IgD-negative memory B cell (primary cell): ENCODE data around the gene CDC42SE1. TPM values are rescaled to one million over a fixed set of nuclear protein-coding genes. Genes with fewer than 3 reads are reported as not detected.
A peak's percentile ranks its signal among the peaks of the same experiment; 100 is the strongest.

ENCODE experiments used
- H3K27ac Mint-ChIP-seq, 3 donors: one replicate each; pipeline ENCODE4 v1.8.0; 2020 to 2022; ENCODE audit warnings: mild to moderate bottlenecking in 3 of 3, mixed read lengths in 3 of 3, moderate library complexity in 1 of 3
- H3K27me3 Mint-ChIP-seq: one replicate; pipeline ENCODE4 v1.8.0; 2021; ENCODE audit warnings: mixed read lengths
- H3K36me3 Mint-ChIP-seq: one replicate; pipeline ENCODE4 v1.8.0; 2020; ENCODE audit warnings: mild to moderate bottlenecking, mixed read lengths
- H3K4me1 Mint-ChIP-seq, 3 donors: one replicate each; pipeline ENCODE4 v1.8.0; 2020 to 2022; ENCODE audit warnings: mixed read lengths in 3 of 3, mild to moderate bottlenecking in 1 of 3
- H3K4me3 Mint-ChIP-seq, 4 donors: one replicate each; pipeline ENCODE4 v1.8.0; 2020 to 2022; ENCODE audit warnings: mild to moderate bottlenecking in 4 of 4, mixed read lengths in 4 of 4, moderate library complexity in 3 of 4
- H3K9me3 Mint-ChIP-seq, 3 donors: one replicate each; pipeline ENCODE4 v1.8.0; 2020 to 2021; ENCODE audit warnings: mixed read lengths in 3 of 3, mild to moderate bottlenecking in 1 of 3
- polyA plus RNA-seq: library from polyadenylated mRNA; unstranded; fragments of 300-500 nt; fragmentation: Illumina TruSeq; gene quantifications from one replicate; pipeline ENCODE4 v1.2.3, GENCODE V29; 2021

The CDC42SE1 gene
- polyA plus RNA-seq, 1 donor from 2014 or later, result 86.2 TPM

DNA sequence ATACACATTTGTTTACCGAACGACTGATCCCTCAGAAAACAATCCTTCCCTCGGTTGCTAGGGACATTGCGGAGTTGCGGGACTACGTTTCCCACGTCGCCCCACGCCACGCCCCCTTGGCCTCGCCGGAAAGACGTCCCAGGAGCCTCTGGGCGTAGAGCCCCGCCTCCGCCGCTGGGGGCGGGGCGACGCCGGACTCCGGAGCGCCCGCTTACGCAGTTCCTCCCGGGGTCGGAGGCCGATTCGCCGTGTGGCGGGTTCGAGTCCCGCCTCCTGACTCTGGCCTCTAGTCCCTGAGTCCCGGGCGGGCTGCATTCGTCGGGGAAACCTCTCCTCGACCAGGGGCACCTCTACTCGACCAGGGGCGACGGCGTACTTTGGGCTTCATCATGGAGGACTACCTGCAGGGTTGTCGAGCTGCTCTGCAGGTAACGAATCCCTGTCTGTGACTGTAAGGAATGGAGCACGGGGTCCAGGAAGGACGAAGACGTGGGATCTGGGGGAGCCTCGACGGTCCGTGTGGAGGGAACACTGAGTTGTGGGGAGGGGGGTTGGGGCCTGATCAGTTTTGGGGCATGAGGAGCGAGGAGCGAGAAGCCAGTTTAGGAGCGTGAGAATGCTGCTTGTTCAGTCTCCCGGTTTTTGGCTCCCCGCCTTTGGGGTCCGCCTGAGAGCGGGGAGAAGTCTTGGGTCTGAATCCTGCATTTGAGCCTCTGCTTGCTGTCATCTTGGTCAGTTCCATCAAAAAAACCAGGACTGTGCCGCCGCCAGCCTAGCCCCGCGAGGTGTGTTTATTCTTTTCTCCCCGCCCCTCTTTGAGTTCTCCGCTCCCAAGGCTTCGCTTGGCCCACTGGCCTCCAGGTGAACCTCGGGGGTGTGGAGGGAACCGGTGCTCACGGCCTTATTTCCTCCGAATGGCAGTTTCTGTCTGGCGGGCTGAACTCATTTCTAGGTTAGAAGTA, 50.9 kb downstream of the CDC42SE1 start, which contains the start of gene PRUNE1:
Gene PRUNE1, plus strand, starts transcription at position 206 of the 962 bp plus-strand sequence. Its CDS starts 184 bp downstream, at position 390.
- Mint-ChIP-seq H3K36me3 (no peaks in the 10 kb centered on the region), H3K4me3 (peak within 1 kb of the TSS; percentile 87 to 97 (median 96)), H3K27ac (peak within 1 kb of the TSS; percentile 86 to 99 (median 98)), H3K9me3 (no peaks in the 10 kb centered on the region), H3K4me1 (peaks cover 41 to 46% (median 42%) of the 10 kb centered on the region in 3 donors), H3K27me3 (no peaks in the 10 kb centered on the region)

- Mint-ChIP-seq H3K9me3 (no peaks in the 10 kb centered on the region), H3K4me3 (peak overlapping the region; percentile 87 to 97 (median 96)), H3K36me3 (no peaks in the 10 kb centered on the region), H3K27me3 (no peaks in the 10 kb centered on the region), H3K4me1 (peaks cover 42 to 51% (median 43%) of the 10 kb centered on the region in 3 donors), H3K27ac (peak overlapping the region; percentile 86 to 99 (median 98))
Measured at GRCh38 chr1:151007853-151008243, 51.6 kb downstream of the CDC42SE1 start.

DNA sequence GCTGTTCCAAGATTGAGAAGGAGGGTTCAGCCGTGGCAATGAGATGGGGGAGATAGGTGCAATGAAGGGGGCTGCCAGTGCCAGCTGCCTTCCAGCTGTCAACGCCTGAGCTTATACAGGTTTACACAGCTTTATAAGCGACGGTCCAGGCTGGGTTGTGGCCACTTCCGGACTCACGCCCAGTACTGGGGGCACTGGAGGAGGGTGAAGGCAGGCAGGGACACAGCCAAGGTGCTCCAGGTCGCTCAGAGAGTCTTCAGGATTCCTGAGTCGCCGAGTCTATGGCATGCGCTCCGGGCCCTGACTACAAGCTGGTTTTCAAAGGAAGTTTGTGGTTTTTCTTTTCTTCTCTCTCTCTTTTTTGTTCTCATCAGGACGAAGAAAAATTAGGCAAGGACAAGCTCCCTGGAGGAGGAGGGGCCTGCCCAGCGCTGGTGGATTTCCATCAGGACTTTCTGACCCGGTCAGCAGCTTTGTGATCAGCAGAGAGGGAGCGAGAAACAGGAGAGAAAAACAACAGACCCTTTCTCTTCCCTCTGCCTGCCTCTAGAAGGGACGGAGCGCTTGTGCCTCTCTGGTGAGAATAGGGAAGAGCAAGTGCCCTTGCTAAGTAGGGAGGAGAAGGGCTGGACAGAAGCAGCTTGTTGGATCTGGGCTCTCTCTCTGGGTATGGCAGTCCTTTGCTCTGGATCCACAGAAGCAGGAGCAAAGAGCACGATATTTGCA, 52.9 kb downstream of the CDC42SE1 start, which contains the start of gene MINDY1:
Gene MINDY1, minus strand, starts transcription at position 576 of the 726 bp plus-strand sequence. CDS start 4,285 bp downstream, outside the sequence.
- H3K36me3 Mint-ChIP-seq, result peaks cover 4% of the 10 kb centered on the region

DNA sequence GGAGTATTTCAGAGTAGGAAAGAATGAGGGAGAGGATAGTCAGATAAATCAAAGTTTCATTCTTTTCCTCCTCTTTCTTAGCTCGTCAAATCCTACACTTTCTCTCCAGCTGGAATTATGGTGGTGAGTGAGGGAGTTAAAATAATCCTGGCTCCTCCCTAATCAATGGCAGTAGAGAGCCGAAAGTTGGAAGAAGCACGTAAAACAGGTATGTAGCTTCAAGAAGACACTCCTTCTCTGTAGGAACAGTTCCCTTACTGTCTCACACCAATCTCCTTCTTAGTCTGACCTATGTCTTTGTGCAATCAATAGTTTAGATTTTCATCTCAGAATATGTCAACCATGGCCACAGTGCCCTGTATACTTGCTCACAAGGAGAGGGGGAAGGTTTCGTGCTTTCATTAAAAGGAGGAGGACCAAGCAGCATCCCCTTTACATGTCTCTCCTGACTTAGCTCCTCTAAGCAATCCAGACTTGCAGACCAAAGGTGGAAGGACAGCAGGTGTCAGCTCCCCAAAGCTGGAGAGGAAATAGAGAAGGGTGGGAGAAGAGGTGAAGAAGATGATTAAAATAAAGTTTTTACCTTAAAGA, 53.6 kb downstream of the CDC42SE1 start:
- Mint-ChIP-seq H3K27me3 (no peaks in the 10 kb centered on the region), H3K4me1 (peaks cover 31 to 49% (median 44%) of the 10 kb centered on the region in 3 donors), H3K36me3 (peaks cover 4% of the 10 kb centered on the region), H3K4me3 (peak overlapping the region; percentile 87 to 97 (median 94)), H3K9me3 (no peaks in the 10 kb centered on the region), H3K27ac (peak overlapping the region; percentile 3 to 99 (median 86))

More for the DNA sequence above, 52.9 kb downstream of the CDC42SE1 start, which contains the start of gene MINDY1:
- Mint-ChIP-seq H3K27ac (peak within 1 kb of the TSS; percentile 86 to 99 (median 98)), H3K9me3 (no peaks in the 10 kb centered on the region), H3K4me1 (peaks cover 36 to 51% (median 49%) of the 10 kb centered on the region in 3 donors), H3K4me3 (peak within 1 kb of the TSS; percentile 87 to 97 (median 96)), H3K27me3 (no peaks in the 10 kb centered on the region)

GRCh38 chr1:151003180-151003579, 56.2 kb downstream of the CDC42SE1 start:
- H3K9me3 Mint-ChIP-seq, result no peaks in the 10 kb centered on the region
- peak overlapping the region in 2 of 4 donors; percentile 8 to 74 for H3K4me3 Mint-ChIP-seq
- H3K4me1 Mint-ChIP-seq, result peaks cover 21 to 43% (median 38%) of the 10 kb centered on the region in 3 donors
- H3K36me3 Mint-ChIP-seq, result peaks cover 4% of the 10 kb centered on the region
- peak overlapping the region in 1 of 3 donors; percentile 5 for H3K27ac Mint-ChIP-seq
- H3K27me3 Mint-ChIP-seq, result no peaks in the 10 kb centered on the region

DNA sequence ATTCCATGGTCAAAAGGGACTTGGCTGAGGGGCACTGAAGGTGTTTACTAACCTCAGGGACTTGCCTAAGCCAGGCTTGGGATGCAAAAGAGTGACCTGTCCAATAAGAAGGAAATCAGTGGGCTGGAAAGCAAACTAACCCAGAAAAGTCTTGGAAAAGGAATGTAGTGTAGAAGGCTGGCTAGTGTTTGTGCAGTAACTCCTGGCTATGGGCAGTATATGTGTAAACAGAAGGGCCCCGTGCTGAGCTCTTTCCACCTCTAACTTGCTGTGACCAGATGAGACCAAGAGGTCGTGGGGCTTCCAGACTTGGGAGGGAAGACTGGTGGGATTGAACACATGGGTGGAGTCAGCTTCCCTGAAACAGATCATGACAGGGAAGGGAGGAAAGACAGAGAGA, 56.8 kb downstream of the CDC42SE1 start:
- Mint-ChIP-seq H3K27ac (peak overlapping the region in 1 of 3 donors; percentile 5), H3K4me3 (peak overlapping the region in 2 of 4 donors; percentile 8 to 67)

GRCh38 chr1:151002051-151002450, 57.4 kb downstream of the CDC42SE1 start:
- Mint-ChIP-seq H3K9me3 (no peaks in the 10 kb centered on the region), H3K4me3 (no peak overlapping the region), H3K27ac (no peak overlapping the region), H3K27me3 (no peaks in the 10 kb centered on the region), H3K4me1 (peaks cover 14 to 34% (median 29%) of the 10 kb centered on the region in 3 donors), H3K36me3 (peaks cover 6% of the 10 kb centered on the region)

More for the DNA sequence above, 56.8 kb downstream of the CDC42SE1 start:
- Mint-ChIP-seq H3K27me3 (no peaks in the 10 kb centered on the region), H3K9me3 (no peaks in the 10 kb centered on the region), H3K36me3 (peaks cover 4% of the 10 kb centered on the region), H3K4me1 (peaks cover 16 to 38% (median 34%) of the 10 kb centered on the region in 3 donors)

GRCh38 chr1:151001602-151002001, 57.8 kb downstream of the CDC42SE1 start:
- H3K4me3 Mint-ChIP-seq, result no peak overlapping the region
- peaks cover 6% of the 10 kb centered on the region for H3K36me3 Mint-ChIP-seq
- no peaks in the 10 kb centered on the region for H3K27me3 Mint-ChIP-seq
- peaks cover 10 to 29% (median 25%) of the 10 kb centered on the region in 3 donors for H3K4me1 Mint-ChIP-seq
- H3K27ac Mint-ChIP-seq, result no peak overlapping the region
- H3K9me3 Mint-ChIP-seq, result no peaks in the 10 kb centered on the region

Other genes starting within 250 kb of the CDC42SE1 start
- gene ARNT, start 183.0 kb downstream of the CDC42SE1 start, polyA plus RNA-seq, result 18.2 TPM
- not detected for gene CTXND2, start 172.5 kb downstream of the CDC42SE1 start, polyA plus RNA-seq
- gene SETDB1, start 133.3 kb downstream of the CDC42SE1 start, polyA plus RNA-seq, result 19.8 TPM
- 110 TPM for gene CERS2, start 84.8 kb downstream of the CDC42SE1 start, polyA plus RNA-seq
- 0.11 TPM for gene ANXA9, start 77.3 kb downstream of the CDC42SE1 start, polyA plus RNA-seq
- 2.3 TPM for gene MINDY1, start 52.7 kb downstream of the CDC42SE1 start, polyA plus RNA-seq
- gene PRUNE1, start 51.2 kb downstream of the CDC42SE1 start, polyA plus RNA-seq, result 36.2 TPM
- 0.13 TPM for gene BNIPL, start 23.0 kb downstream of the CDC42SE1 start, polyA plus RNA-seq
- 4.5 TPM for gene C1orf56, start 11.9 kb downstream of the CDC42SE1 start, polyA plus RNA-seq
- 1.5 TPM for gene MLLT11, start 775 bp upstream of the CDC42SE1 start, polyA plus RNA-seq
- gene GABPB2, start 11.1 kb upstream of the CDC42SE1 start, polyA plus RNA-seq, result 5.5 TPM
- not detected for gene SEMA6C, start 87.0 kb upstream of the CDC42SE1 start, polyA plus RNA-seq
- 16.1 TPM for gene TNFAIP8L2, start 97.0 kb upstream of the CDC42SE1 start, polyA plus RNA-seq
- gene LYSMD1, start 106.3 kb upstream of the CDC42SE1 start, polyA plus RNA-seq, result 0.69 TPM
- 70.1 TPM for gene SCNM1, start 106.5 kb upstream of the CDC42SE1 start, polyA plus RNA-seq
- gene TMOD4, start 116.4 kb upstream of the CDC42SE1 start, polyA plus RNA-seq, result 1.0 TPM
- 81.0 TPM for gene VPS72, start 130.6 kb upstream of the CDC42SE1 start, polyA plus RNA-seq
- 20.3 TPM for gene PIP5K1A, start 138.9 kb upstream of the CDC42SE1 start, polyA plus RNA-seq
- 252 TPM for gene PSMD4, start 195.1 kb upstream of the CDC42SE1 start, polyA plus RNA-seq
- 3.0 TPM for gene ZNF687, start 222.7 kb upstream of the CDC42SE1 start, polyA plus RNA-seq